ENCODE measurements around the gene CFAP90. TPM values are rescaled to one million over a fixed set of nuclear protein-coding genes. Genes with fewer than 3 reads are reported as not detected.

Gene CFAP90, protein sequence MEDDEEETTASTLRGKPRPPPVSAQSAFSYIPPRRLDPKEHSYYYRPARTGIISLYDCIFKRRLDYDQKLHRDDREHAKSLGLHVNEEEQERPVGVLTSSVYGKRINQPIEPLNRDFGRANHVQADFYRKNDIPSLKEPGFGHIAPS
- total RNA-seq: not detected

DNA sequence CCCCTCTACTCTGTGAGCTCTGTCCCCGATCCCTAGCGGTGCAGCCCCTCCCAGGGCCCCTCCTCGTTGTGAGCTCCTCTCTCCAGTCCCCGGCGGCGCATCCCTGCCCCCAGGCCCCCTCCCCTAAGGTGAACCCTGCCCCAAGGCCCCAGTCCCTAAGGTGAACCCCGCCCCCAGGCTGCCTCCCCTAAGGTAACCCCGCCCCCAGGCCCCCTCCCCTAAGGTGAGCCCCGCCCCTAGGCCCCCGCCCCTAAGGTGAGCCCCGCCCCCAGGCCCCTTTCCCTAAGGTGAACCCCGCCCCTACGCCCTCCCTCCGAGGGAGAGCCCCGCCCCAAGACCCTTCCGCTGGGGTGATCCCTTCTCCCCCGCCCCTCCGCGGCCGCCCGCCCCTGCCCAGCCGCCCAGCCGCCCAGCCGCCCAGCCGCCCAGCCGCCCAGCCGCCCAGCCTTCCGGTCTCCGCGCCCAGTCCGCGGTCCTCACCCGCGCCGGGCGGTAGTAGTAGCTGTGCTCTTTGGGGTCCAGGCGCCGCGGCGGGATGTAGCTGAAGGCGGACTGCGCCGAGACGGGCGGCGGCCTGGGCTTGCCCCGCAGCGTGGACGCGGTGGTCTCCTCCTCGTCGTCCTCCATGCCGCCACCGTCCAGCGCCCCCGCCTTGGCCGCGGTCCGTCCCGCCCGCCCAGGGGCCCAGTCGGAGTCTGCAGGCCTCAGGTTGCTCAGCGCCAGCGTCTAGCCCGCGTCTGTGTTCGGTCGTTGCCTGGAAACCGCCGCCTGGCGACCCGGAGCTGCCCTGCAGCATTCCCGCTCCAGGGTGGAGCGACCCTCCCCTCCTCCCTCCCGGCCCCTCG, at the start of gene CFAP90:
CFAP90 (minus strand) TSS at position 739 of the 845 bp plus-strand sequence; CDS start at position 627, 112 bp downstream.
- peaks cover 37% of the 10 kb centered on the region for H3K27me3 Mint-ChIP-seq
- H3K27ac Mint-ChIP-seq: no peak within 1 kb of the TSS
- CTCF ChIA-PET: interaction anchor here (1.5 to 2.3 kb wide), 2 partner anchors 22 to 34 kb away, joined by 3 to 7 read pairs; no protein-coding TSS in a partner anchor
- peaks cover 21% of the 10 kb centered on the region for H3K4me1 Mint-ChIP-seq
- peak within 1 kb of the TSS; percentile 56 for H3K4me3 Mint-ChIP-seq
- H3K36me3 Mint-ChIP-seq (ENCODE audit: low read depth): peaks cover 2% of the 10 kb centered on the region
- POLR2A ChIA-PET: interaction anchor here (1.1 kb wide), 1 partner anchor 19 kb away, joined by 3 read pairs; no protein-coding TSS in a partner anchor
- H3K9me3 Mint-ChIP-seq: no peaks in the 10 kb centered on the region
- DNase-seq: no peak

DNA sequence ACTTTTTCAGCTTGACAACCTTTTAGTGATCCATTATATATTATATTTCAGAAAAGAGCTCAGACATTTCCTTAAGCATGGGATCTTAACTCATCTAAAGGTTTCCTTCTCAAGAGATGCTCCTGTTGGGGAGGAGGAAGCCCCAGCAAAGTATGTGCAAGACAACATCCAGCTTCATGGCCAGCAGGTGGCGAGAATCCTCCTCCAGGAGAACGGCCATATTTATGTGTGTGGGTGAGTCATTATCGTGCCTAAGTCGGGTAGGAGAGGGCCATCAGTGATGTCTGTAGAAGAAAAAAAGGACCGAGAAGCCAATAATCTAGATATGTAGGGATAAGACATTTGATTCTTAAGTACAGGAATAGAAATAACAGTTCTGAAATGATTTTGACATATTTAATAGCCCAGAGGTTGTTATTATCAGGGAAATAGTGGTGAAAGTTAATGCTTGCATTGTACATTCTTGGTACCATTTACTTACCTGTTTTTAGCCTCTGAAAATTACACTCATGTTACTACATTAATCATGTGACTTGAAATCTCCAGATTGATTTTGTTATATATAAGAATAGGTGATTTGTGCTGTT, 46.2 kb upstream of the CFAP90 start:
- Mint-ChIP-seq H3K4me1 (peaks cover 16% of the 10 kb centered on the region), H3K27me3 (no peaks in the 10 kb centered on the region), H3K27ac (no peak overlapping the region), H3K36me3 (ENCODE audit: low read depth) (peaks cover 86% of the 10 kb centered on the region), H3K4me3 (no peak overlapping the region), H3K9me3 (no peaks in the 10 kb centered on the region)
- DNase-seq: peak; percentile 38
- CTCF ChIA-PET: interaction anchor here (0.7 to 2.6 kb wide), 7 partner anchors 9 to 1083 kb away, joined by 3 to 28 read pairs (median 3); partner anchors contain the start of genes FASTKD3 and MTRR
- POLR2A ChIA-PET: no interaction called here

- no peaks in the 10 kb centered on the region for H3K27me3 Mint-ChIP-seq
- peaks cover 85% of the 10 kb centered on the region for H3K36me3 Mint-ChIP-seq (ENCODE audit: low read depth)
- H3K4me1 Mint-ChIP-seq: peaks cover 16% of the 10 kb centered on the region
- DNase-seq: no peak
- H3K4me3 Mint-ChIP-seq: no peak overlapping the region
- no peak overlapping the region for H3K27ac Mint-ChIP-seq
- ChIA-PET POLR2A (no interaction called here), CTCF (no interaction called here)
- no peaks in the 10 kb centered on the region for H3K9me3 Mint-ChIP-seq
Measured at GRCh38 chr5:7894860-7895259, 43.9 kb upstream of the CFAP90 start.

- H3K4me3 Mint-ChIP-seq: no peak overlapping the region
Measured at GRCh38 chr5:7894439-7894838, 43.5 kb upstream of the CFAP90 start.

GRCh38 chr5:7888901-7889300, 38.0 kb upstream of the CFAP90 start:
- H3K36me3 Mint-ChIP-seq (ENCODE audit: low read depth): peaks cover 70% of the 10 kb centered on the region
- no peak overlapping the region for H3K27ac Mint-ChIP-seq
- no peaks in the 10 kb centered on the region for H3K9me3 Mint-ChIP-seq
- DNase-seq: no peak
- ChIA-PET POLR2A (interaction anchor here (1.1 to 3.7 kb wide), 2 partner anchors 17 to 20 kb away, joined by 3 to 11 read pairs; partner anchors contain the start of genes FASTKD3 and MTRR), CTCF (interaction anchor here (1.1 to 5.3 kb wide), 4 partner anchors 8 to 31 kb away, joined by 3 to 83 read pairs (median 24); partner anchors contain the start of genes FASTKD3 and MTRR)
- H3K4me3 Mint-ChIP-seq: no peak overlapping the region
- H3K27me3 Mint-ChIP-seq: no peaks in the 10 kb centered on the region
- peaks cover 8% of the 10 kb centered on the region for H3K4me1 Mint-ChIP-seq

More at GRCh38 chr5:7894439-7894838, 43.5 kb upstream of the CFAP90 start:
- Mint-ChIP-seq H3K27me3 (no peaks in the 10 kb centered on the region), H3K9me3 (no peaks in the 10 kb centered on the region), H3K36me3 (ENCODE audit: low read depth) (peaks cover 85% of the 10 kb centered on the region), H3K4me1 (peaks cover 16% of the 10 kb centered on the region), H3K27ac (no peak overlapping the region)
- ChIA-PET CTCF (no interaction called here), POLR2A (no interaction called here)
- DNase-seq: no peak

GRCh38 chr5:7886849-7887475, 36.0 kb upstream of the CFAP90 start:
- peaks cover 4% of the 10 kb centered on the region for H3K4me1 Mint-ChIP-seq
- H3K36me3 Mint-ChIP-seq (ENCODE audit: low read depth): peaks cover 67% of the 10 kb centered on the region
- DNase-seq: no peak

GRCh38 chr5:7884491-7885267, 33.7 kb upstream of the CFAP90 start:
- Mint-ChIP-seq H3K27me3 (no peaks in the 10 kb centered on the region), H3K4me1 (peaks cover 14% of the 10 kb centered on the region), H3K9me3 (no peaks in the 10 kb centered on the region), H3K36me3 (ENCODE audit: low read depth) (peaks cover 72% of the 10 kb centered on the region), H3K27ac (no peak overlapping the region), H3K4me3 (no peak overlapping the region)
- CTCF ChIA-PET: interaction anchor here (4.0 to 5.3 kb wide), 2 partner anchors 9 to 12 kb away, joined by 28 to 83 read pairs; no protein-coding TSS in a partner anchor
- POLR2A ChIA-PET: no interaction called here
- no peak for DNase-seq

More at GRCh38 chr5:7886849-7887475, 36.0 kb upstream of the CFAP90 start:
- Mint-ChIP-seq H3K9me3 (no peaks in the 10 kb centered on the region), H3K27me3 (no peaks in the 10 kb centered on the region), H3K4me3 (no peak overlapping the region), H3K27ac (no peak overlapping the region)
- POLR2A ChIA-PET: interaction anchor here (1.6 to 3.7 kb wide), 2 partner anchors 15 to 19 kb away, joined by 5 to 11 read pairs; partner anchors contain the start of genes FASTKD3 and MTRR
- CTCF ChIA-PET: interaction anchor here (0.9 to 5.3 kb wide), 10 partner anchors 10 to 1657 kb away, joined by 3 to 83 read pairs (median 8); partner anchors contain the start of genes FASTKD3 and MTRR

DNA sequence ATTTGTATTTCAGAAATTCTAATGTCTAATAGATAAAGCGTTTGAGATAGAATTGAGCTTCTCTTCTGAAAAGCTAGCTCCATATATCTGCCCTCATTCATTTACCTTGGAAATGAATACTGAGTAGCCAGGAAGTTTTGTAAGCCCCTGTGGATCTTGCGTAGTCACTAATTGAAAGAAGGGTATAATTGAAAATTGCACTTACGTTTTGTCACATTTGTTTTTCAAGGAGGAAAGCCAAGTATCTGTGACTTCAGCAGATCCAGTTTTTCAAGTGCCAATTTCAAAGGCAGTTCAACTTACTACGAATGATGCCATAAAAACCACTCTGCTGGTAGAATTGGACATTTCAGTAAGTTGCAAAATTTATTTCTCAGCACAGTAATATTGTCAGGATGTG, 32.0 kb upstream of the CFAP90 start:
- peaks cover 74% of the 10 kb centered on the region for H3K36me3 Mint-ChIP-seq (ENCODE audit: low read depth)
- ChIA-PET POLR2A (no interaction called here), CTCF (interaction anchor here (1.3 to 1.6 kb wide), 2 partner anchors 14 kb away, joined by 4 read pairs; partner anchors contain the start of genes FASTKD3 and MTRR)
- H3K9me3 Mint-ChIP-seq: no peaks in the 10 kb centered on the region
- H3K4me1 Mint-ChIP-seq: peaks cover 26% of the 10 kb centered on the region
- H3K27ac Mint-ChIP-seq: no peak overlapping the region
- H3K4me3 Mint-ChIP-seq: no peak overlapping the region
- DNase-seq: no peak
- no peaks in the 10 kb centered on the region for H3K27me3 Mint-ChIP-seq

- H3K9me3 Mint-ChIP-seq: no peaks in the 10 kb centered on the region
- H3K4me1 Mint-ChIP-seq: peaks cover 31% of the 10 kb centered on the region
- H3K4me3 Mint-ChIP-seq: no peak overlapping the region
- ChIA-PET CTCF (interaction anchor here (1.3 to 2.2 kb wide), 3 partner anchors 9 to 24 kb away, joined by 4 to 7 read pairs (median 4); no protein-coding TSS in a partner anchor), POLR2A (no interaction called here)
- H3K27me3 Mint-ChIP-seq: no peaks in the 10 kb centered on the region
- H3K36me3 Mint-ChIP-seq (ENCODE audit: low read depth): peaks cover 74% of the 10 kb centered on the region
- DNase-seq: no peak
- H3K27ac Mint-ChIP-seq: no peak overlapping the region
Measured at GRCh38 chr5:7881816-7882215, 30.9 kb upstream of the CFAP90 start.

DNA sequence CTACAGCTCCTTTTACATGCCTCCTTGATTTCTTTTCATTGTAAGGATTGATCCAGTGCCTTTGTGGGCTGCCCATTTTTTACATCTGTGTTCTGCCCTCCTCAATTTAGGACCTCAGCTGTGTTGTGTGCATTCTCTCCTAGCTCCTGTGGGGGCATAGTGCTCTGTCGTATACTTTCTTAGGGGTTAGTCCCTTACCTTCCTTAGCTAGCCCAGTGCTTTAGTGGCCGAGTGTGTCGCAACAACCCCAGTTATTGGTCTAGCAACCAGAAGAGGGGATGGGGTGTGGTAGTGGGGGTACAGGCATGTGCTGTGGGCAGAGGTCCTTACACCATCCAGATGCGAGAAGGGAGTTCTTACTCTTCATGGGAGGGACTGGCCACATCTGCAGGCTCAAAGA, 30.2 kb upstream of the CFAP90 start:
- CTCF ChIA-PET: interaction anchor here (1.4 to 2.2 kb wide), 2 partner anchors 8 to 23 kb away, joined by 4 to 7 read pairs; no protein-coding TSS in a partner anchor
- Mint-ChIP-seq H3K9me3 (no peaks in the 10 kb centered on the region), H3K4me3 (no peak overlapping the region), H3K27ac (no peak overlapping the region), H3K27me3 (no peaks in the 10 kb centered on the region), H3K4me1 (peaks cover 39% of the 10 kb centered on the region), H3K36me3 (ENCODE audit: low read depth) (peaks cover 74% of the 10 kb centered on the region)
- DNase-seq: no peak
- POLR2A ChIA-PET: interaction anchor here (5.0 kb wide), 1 partner anchor 12 kb away, joined by 16 read pairs; the partner anchor contains the start of genes FASTKD3 and MTRR

- POLR2A ChIA-PET: interaction anchor here (5.0 kb wide), 1 partner anchor 10 kb away, joined by 16 read pairs; the partner anchor contains the start of genes FASTKD3 and MTRR
- H3K27me3 Mint-ChIP-seq: no peaks in the 10 kb centered on the region
- H3K36me3 Mint-ChIP-seq (ENCODE audit: low read depth): peaks cover 82% of the 10 kb centered on the region
- H3K9me3 Mint-ChIP-seq: no peaks in the 10 kb centered on the region
- CTCF ChIA-PET: interaction anchor here (0.9 to 8.4 kb wide), 3 partner anchors 9 to 21 kb away, joined by 4 to 83 read pairs (median 6); partner anchors contain the start of genes FASTKD3 and MTRR
- no peak overlapping the region for H3K27ac Mint-ChIP-seq
- DNase-seq: no peak
- H3K4me1 Mint-ChIP-seq: peaks cover 54% of the 10 kb centered on the region
- no peak overlapping the region for H3K4me3 Mint-ChIP-seq
Measured at GRCh38 chr5:7878381-7878873, 27.5 kb upstream of the CFAP90 start.
